Measurements from ENCODE around the gene RSPRY1.
"Not testable (repeated sequence)": the region's sequence is repeated elsewhere in the genome, so short reads cannot be mapped to it uniquely, and the experiment has no call there.

RSPRY1 gene

GRCh38 chr16:57271867-57272495 lies 85.9 kb downstream of the RSPRY1 start:
- H3K36me3 ChIP-seq (replicated peaks; ENCODE audit: insufficient read depth, low read length): no peaks in the 10 kb centered on the region

GRCh38 chr16:57273359-57273758 lies 87.2 kb downstream of the RSPRY1 start:
- no peaks in the 10 kb centered on the region for H3K36me3 ChIP-seq (replicated peaks; ENCODE audit: insufficient read depth, low read length)
- no peak overlapping the region for H3K4me2 ChIP-seq (ENCODE audit: low read depth, low read length)
- no peaks in the 10 kb centered on the region for H3K27me3 ChIP-seq (replicated peaks; ENCODE audit: insufficient read depth, low read length)
- no peak for DNase-seq
- H3K9me2 ChIP-seq (replicated peaks; ENCODE audit: insufficient read depth, low read length): no peaks in the 10 kb centered on the region
- H3K9me3 ChIP-seq (replicated peaks; ENCODE audit: insufficient read depth, low read length): no peaks in the 10 kb centered on the region
- TF ChIP-seq EZH2 (optimal IDR thresholded peaks at IDR 0.05; ENCODE audit: low read depth, low read length) (no peak), CTCF (IDR thresholded peaks at IDR 0.05; ENCODE audit: low read length) (no peak), EZH2phosphoT487 (IDR thresholded peaks at IDR 0.05; ENCODE audit: low read length) (no peak)
- H3K4me1 ChIP-seq (ENCODE audit: low read length): peaks cover 5% of the 10 kb centered on the region; the same call in 1 of the 2 replicates
- no peaks in the 10 kb centered on the region for H3F3A ChIP-seq (ENCODE audit: insufficient read depth, low read length)
- H3K9ac ChIP-seq (ENCODE audit: low read length): no peak overlapping the region
- no peak overlapping the region for H3K4me3 ChIP-seq (ENCODE audit: low read length)
- H3K27ac ChIP-seq (ENCODE audit: low read length): no peak overlapping the region
- no peaks in the 10 kb centered on the region for H3K79me2 ChIP-seq (ENCODE audit: low read length)
- H4K20me1 ChIP-seq (ENCODE audit: insufficient read depth, low read length): no peaks in the 10 kb centered on the region
- no peak overlapping the region for H2AFZ ChIP-seq (ENCODE audit: low read length)

More at GRCh38 chr16:57271867-57272495, 85.9 kb downstream of the RSPRY1 start:
- H3K4me3 ChIP-seq (ENCODE audit: low read length): no peak overlapping the region
- no peaks in the 10 kb centered on the region for H3F3A ChIP-seq (ENCODE audit: insufficient read depth, low read length)
- no peak overlapping the region for H3K9ac ChIP-seq (ENCODE audit: low read length)
- no peaks in the 10 kb centered on the region for H3K79me2 ChIP-seq (ENCODE audit: low read length)
- H3K27me3 ChIP-seq (replicated peaks; ENCODE audit: insufficient read depth, low read length): no peaks in the 10 kb centered on the region
- H3K9me2 ChIP-seq (replicated peaks; ENCODE audit: insufficient read depth, low read length): no peaks in the 10 kb centered on the region
- H4K20me1 ChIP-seq (ENCODE audit: insufficient read depth, low read length): no peaks in the 10 kb centered on the region
- no peak overlapping the region for H2AFZ ChIP-seq (ENCODE audit: low read length)
- TF ChIP-seq CTCF (IDR thresholded peaks at IDR 0.05; ENCODE audit: low read length) (no peak), EZH2phosphoT487 (IDR thresholded peaks at IDR 0.05; ENCODE audit: low read length) (no peak), EZH2 (optimal IDR thresholded peaks at IDR 0.05; ENCODE audit: low read depth, low read length) (no peak)
- H3K9me3 ChIP-seq (replicated peaks; ENCODE audit: insufficient read depth, low read length): no peaks in the 10 kb centered on the region
- DNase-seq: no peak
- no peak overlapping the region for H3K4me2 ChIP-seq (ENCODE audit: low read depth, low read length)
- H3K27ac ChIP-seq (ENCODE audit: low read length): no peak overlapping the region
- no peaks in the 10 kb centered on the region for H3K4me1 ChIP-seq (ENCODE audit: low read length)

- no peaks in the 10 kb centered on the region for H3K79me2 ChIP-seq (ENCODE audit: low read length)
- TF ChIP-seq CTCF (IDR thresholded peaks at IDR 0.05; ENCODE audit: low read length) (no peak), EZH2phosphoT487 (IDR thresholded peaks at IDR 0.05; ENCODE audit: low read length) (no peak), EZH2 (optimal IDR thresholded peaks at IDR 0.05; ENCODE audit: low read depth, low read length) (no peak)
- H4K20me1 ChIP-seq (ENCODE audit: insufficient read depth, low read length): no peaks in the 10 kb centered on the region
- no peak overlapping the region for H3K4me2 ChIP-seq (ENCODE audit: low read depth, low read length)
- H3K9ac ChIP-seq (ENCODE audit: low read length): no peak overlapping the region
- H3K4me3 ChIP-seq (ENCODE audit: low read length): no peak overlapping the region
- H3K9me2 ChIP-seq (replicated peaks; ENCODE audit: insufficient read depth, low read length): no peaks in the 10 kb centered on the region
- no peak overlapping the region for H3K27ac ChIP-seq (ENCODE audit: low read length)
- no peaks in the 10 kb centered on the region for H3F3A ChIP-seq (ENCODE audit: insufficient read depth, low read length)
- H3K9me3 ChIP-seq (replicated peaks; ENCODE audit: insufficient read depth, low read length): no peaks in the 10 kb centered on the region
- peaks cover 5% of the 10 kb centered on the region; the same call in 1 of the 2 replicates for H3K4me1 ChIP-seq (ENCODE audit: low read length)
- H2AFZ ChIP-seq (ENCODE audit: low read length): no peak overlapping the region
- no peaks in the 10 kb centered on the region for H3K36me3 ChIP-seq (replicated peaks; ENCODE audit: insufficient read depth, low read length)
- H3K27me3 ChIP-seq (replicated peaks; ENCODE audit: insufficient read depth, low read length): no peaks in the 10 kb centered on the region
- no peak for DNase-seq
Measured at GRCh38 chr16:57273826-57274225, 87.7 kb downstream of the RSPRY1 start.

- not testable (repeated sequence) for H3K79me2 ChIP-seq (ENCODE audit: low read length); H3K36me3 ChIP-seq (replicated peaks; ENCODE audit: insufficient read depth, low read length); H3K4me2 ChIP-seq (ENCODE audit: low read depth, low read length); H3K4me3 ChIP-seq (ENCODE audit: low read length); H3K4me1 ChIP-seq (ENCODE audit: low read length); DNase-seq; H3K9ac ChIP-seq (ENCODE audit: low read length); H2AFZ ChIP-seq (ENCODE audit: low read length); H3K9me2 ChIP-seq (replicated peaks; ENCODE audit: insufficient read depth, low read length); H3K27ac ChIP-seq (ENCODE audit: low read length); H3K9me3 ChIP-seq (replicated peaks; ENCODE audit: insufficient read depth, low read length); H4K20me1 ChIP-seq (ENCODE audit: insufficient read depth, low read length); H3F3A ChIP-seq (ENCODE audit: insufficient read depth, low read length); H3K27me3 ChIP-seq (replicated peaks; ENCODE audit: insufficient read depth, low read length)
Measured at GRCh38 chr16:57275946-57276345, 89.8 kb downstream of the RSPRY1 start.

Data from MM.1S (cell line).